ENCODE results near the gene IQUB.
"Not testable (repeated sequence)": the region's sequence is repeated elsewhere in the genome, so short reads cannot be mapped to it uniquely, and the experiment has no call there.

The IQUB gene

DNA sequence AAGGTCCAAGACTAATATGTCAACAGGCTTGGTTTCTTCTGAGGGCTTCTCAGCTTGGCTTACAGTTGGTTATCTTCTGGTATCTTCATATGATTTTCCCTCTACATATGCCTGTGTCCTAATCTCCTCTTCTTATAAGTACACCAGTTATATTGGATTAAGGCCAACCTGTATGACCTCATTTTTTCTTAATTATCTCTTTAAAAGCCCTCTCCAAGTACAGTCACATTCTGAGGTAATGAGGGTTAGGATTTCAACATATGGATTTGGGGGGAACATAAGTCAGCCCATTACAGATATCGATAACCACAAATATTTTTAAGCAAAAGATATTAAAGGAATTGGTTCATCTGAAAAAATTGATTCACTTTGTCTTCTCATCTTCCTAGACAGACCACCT is 49.2 kb downstream of the IQUB start:
- DNase-seq = no peak

DNA sequence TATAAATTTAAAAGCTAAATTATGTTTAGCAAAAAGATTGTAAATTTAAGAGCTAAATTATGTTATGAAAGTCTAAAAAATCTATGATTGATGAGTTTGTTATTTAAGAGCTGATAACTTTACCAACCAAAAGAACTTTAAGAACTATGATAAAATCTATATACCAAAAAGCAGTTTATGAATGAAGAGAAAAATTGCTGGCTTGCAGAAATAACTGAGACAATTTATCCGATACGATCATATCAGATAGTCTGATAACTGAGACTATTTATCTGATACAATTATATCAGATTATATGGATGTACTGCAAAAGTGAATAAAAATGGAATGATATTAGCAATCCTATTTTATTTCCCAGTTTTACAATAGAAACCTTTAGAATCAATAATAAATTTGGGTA is 50.2 kb downstream of the IQUB start:
- no peak for DNase-seq

- DNase-seq = no peak
These were observed 54.3 kb downstream of the IQUB start for GRCh38 chr7:123480107-123480506.

DNA sequence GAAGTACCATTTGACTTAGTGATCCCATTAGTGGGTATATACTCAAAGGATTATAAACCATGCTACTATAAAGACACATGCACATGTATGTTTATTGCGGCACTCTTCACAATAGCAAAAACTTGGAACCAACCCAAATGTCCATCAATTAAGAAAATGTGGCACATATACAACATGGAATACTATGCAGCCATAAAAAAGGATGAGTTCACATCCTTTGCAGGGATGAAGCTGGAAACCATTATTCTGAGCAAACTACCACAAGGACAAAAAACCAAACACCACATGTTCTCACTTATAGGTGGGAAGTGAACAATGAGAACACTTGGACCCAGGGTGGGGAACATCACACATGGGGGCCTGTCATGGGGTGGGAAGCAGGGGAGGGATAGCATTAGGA is 56.3 kb downstream of the IQUB start:
- not testable (repeated sequence) for DNase-seq

DNA sequence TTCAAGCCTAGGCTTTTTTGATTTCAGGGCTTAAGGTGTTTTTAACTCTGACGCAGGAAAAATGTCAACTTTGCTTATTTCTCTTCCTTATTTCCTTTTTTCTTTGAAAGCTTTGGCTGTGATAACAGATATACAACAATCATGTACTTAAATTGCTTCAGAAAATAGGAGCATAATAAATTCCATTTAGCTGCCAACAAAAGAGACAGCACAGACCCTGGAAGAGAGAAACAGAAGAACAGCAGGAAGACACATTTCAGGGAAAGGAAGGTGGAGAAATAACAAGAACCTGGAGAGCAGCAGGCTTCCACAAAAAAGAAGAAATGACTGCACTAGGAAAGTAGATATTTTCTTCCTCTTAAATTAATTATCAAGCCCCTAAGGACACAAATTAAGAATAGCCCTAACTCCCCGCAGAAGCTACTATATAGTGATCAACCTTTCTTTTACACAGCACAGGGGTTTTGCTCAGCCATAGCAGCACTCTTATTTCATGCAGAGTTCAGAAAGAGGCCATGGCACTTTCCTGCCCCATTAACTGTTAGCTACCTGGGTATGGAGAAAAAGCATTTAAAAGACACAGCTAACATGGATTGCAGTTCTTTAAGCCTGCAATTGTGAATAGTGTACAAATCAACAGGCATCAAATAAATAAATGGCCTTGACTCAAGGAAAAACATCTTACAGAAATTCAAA is 61.5 kb downstream of the IQUB start:
- no peak for DNase-seq

DNA sequence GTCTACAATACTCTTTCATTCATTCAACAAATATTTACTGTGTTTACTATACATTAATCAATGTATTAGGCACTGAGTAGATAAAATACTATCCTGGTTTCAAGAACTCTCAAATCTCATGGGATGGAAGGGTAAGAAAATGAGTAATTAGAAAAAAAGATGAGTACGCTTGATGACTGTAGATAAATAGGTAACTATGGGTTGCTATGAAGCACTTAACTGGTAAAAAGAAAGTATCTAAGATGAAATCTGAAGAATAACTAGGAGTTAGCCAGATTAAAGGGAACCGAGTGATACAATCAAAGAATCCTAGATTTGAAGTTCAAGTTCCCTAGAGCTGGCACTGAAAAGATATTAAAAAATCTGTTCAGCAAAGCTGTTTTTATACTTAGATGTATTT is 62.1 kb downstream of the IQUB start:
- no peak for DNase-seq

DNA sequence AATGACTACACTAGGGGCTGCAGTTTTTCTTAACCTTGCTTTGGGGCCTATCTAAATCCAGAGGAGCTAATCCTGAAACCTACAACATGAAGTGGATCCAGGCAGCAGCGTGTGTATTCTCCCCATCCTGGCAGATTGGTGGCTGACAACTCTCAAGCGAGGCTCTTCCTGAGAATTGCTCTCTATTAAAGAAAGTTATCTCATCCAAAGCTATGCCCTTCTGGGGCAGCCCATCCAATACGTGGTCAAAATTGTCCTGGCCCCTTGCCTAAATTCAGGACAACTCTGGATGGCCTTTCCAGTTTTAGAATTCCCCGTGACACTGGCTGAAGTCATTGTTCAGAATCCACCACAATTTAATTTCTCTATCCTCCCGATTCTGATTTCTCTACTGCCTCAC is 66.1 kb downstream of the IQUB start:
- no peak for DNase-seq

DNA sequence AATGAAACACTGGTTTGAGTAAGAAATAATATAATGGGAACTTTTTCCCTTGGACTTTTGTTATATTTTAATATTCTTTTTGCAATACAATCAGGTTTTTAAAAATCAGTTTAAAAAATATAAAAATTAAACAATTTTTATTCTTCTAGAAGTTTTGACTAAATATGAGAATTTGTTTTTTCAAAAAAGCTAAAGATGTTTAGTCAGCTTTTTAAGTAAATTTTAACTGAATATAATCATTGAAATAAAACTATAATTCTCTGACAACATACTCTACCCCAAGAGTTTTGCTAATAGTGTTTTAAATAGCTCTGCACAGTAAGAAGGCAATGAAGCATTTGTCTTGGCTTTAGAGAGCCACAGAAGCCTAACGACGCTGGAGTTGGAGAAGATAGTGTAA is 70.5 kb downstream of the IQUB start:
- DNase-seq = no peak

- DNase-seq = no peak
These were observed 73.8 kb downstream of the IQUB start for GRCh38 chr7:123460616-123461015.

- DNase-seq = no peak
These were observed 78.4 kb downstream of the IQUB start for GRCh38 chr7:123455965-123456470.

DNA sequence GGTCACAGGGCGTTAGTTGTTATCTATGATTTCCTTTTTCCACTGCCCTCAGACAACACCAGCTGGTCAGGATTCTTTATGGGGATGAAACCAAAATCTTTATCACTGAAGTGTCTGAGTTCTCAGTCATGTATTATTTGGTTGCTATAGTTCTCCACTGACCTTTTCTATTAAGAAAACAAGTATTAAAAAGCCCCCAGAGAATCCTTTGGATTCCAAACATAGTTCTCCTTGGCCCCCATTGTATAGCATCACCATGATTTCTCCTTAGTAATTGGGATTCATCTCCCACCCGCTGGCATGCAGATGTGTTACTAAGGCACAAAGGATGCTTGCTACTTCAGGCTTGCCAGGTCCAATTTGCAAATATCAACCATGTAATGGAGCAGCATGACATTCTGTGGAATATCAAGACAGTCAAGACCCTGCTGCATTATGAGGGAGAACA is 94.3 kb downstream of the IQUB start:
- no peak for DNase-seq

GRCh38 chr7:123439191-123439590 is 95.2 kb downstream of the IQUB start:
- DNase-seq = no peak

- DNase-seq = no peak
These were observed 96.9 kb downstream of the IQUB start for GRCh38 chr7:123437447-123437995.

- no peak for DNase-seq
These were observed 99.2 kb downstream of the IQUB start for GRCh38 chr7:123435080-123435700.

- DNase-seq = peak; percentile 61
These were observed 100.7 kb downstream of the IQUB start for GRCh38 chr7:123433665-123434064.

DNA sequence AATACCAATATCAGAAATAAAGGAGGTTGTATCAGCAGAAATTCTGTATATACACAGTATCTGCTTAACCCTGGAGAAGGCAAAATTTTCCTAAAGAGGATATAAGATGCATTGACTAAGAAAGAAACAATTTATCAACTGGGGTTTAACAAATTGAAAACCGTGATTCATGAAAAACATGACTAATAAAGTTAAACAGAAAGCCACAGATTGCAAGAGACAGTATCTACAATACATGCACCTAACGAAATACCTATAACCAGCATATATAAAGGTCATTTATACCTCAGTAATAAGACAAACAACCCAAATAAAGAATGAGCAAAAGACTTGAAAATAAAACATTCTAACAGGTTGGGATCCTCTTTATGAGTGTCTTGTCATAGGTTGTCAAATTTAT is 101.8 kb downstream of the IQUB start:
- no peak for DNase-seq

- DNase-seq = no peak
These were observed 103.2 kb downstream of the IQUB start for GRCh38 chr7:123431075-123431614.

- DNase-seq = no peak
These were observed 109.1 kb downstream of the IQUB start for GRCh38 chr7:123425246-123425645.

DNA sequence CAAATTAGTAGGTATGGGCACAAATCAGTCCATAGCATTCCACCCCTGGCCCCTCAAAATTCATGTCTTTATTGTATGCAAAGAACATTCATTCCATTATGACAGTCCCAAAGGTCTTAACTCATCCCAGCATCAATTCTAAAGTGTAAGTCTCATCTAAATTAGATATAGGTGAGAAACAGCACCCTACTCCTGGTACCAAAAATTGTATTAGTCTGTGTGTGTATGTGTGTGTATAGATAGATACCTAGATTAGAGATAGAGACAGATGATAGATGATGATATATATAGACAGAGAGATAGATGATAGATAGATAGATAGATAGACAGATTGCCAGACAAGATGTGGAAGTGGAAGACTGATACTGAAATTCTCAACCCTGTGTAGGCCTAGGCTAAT is 109.9 kb downstream of the IQUB start:
- no peak for DNase-seq

- DNase-seq = no peak
These were observed 110.8 kb downstream of the IQUB start for GRCh38 chr7:123423622-123424021.

GRCh38 chr7:123417580-123417979 is 116.8 kb downstream of the IQUB start:
- no peak for DNase-seq

DNA sequence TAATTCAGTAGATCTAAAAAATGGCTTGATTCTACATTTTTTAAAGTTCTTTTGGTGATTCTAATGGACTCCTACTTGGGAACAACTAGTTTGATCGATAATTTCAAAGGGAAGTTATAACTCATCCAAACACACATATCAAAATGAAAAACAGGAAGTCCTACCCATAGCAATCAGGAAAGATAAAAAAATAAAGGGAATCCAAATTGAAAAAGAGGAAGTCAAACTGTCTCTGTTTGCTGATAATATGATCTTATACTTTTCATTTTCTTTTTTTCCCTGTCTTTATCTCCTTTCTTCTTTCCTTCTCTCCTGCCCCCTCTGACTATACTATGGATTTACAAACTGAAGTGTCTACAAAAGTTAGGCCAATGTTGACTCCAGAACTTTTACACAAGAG is 118.8 kb downstream of the IQUB start:
- no peak for DNase-seq

DNA sequence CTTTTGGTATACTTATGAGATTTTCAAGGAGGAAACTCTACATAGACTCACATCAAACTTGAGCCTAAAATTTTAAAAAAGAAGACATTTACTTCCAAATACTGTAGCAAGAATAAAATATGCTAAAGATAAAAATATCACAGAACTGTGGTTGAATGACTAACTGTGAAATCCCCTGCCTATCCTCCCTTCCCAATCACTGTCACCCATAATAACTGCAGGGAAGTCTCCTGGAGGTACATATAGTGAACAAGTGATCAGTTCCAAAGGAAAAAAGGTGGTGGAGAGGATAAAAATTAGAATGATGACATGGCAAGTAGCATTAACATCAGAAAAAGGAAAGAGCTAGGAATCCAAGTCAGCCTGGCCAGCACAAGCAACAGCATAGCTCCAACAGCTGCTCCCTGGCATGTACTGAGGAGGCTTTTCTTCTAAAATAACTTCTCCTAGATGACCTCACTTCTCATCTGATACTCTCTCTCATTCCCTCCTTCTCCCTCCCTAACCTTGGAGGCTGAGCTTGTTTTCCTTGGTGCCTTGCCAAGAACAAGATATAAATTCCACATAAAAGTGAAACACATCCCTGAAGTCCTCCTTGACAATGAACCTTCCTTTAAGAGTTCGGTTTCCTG is 124.0 kb downstream of the IQUB start:
- DNase-seq = no peak

GRCh38 chr7:123407951-123408350 is 126.4 kb downstream of the IQUB start:
- not testable (repeated sequence) for DNase-seq

All from NCI-H774 (cell line).